PC-9 (cell line): ENCODE data around the gene IFT122. TPM values are rescaled to one million over a fixed set of nuclear protein-coding genes. Genes with fewer than 3 reads are reported as not detected.

Source experiments
- BruUV-seq: library from RNA; stranded (reverse); fragments of 400-500 nt; replicated peaks from 2 replicates; lab custom pipeline; 2021; lab: Mats Ljungman, UMichigan
- CTCF ChIA-PET: fragments of 300-600 bp; sonication (Branson Sonifier 250); formaldehyde crosslinking; loops from one replicate; lab custom pipeline; 2022; ENCODE audit warnings: antibody characterized with exemption; lab: Charles Lee
- POLR2A ChIA-PET: fragments of 300-600 bp; sonication (Branson Sonifier 250); formaldehyde crosslinking; loops from one replicate; lab custom pipeline; 2022; ENCODE audit warnings: antibody characterized with exemption; ENCODE audit not compliant: unreplicated experiment; lab: Charles Lee
- DNase-seq, 2 experiments: peaks; one replicate each; pipeline versions ENCODE4 v3.0.0 to v3.0.0-alpha.2; 2015 to 2022; ENCODE audit warnings: mixed read lengths in 1 of 2
- H2AFZ ChIP-seq: fragments of 200-600 bp; sonication (generic); 2 replicates; pipeline ENCODE4 v1.8.1; 2017; ENCODE audit warnings: antibody characterized with exemption
- H3F3A ChIP-seq: fragments of 200-600 bp; sonication (generic); 2 replicates; pipeline ENCODE4 v1.8.1; 2017; ENCODE audit warnings: antibody characterized with exemption, mild to moderate bottlenecking, low read depth; ENCODE audit not compliant: insufficient read depth
- H3K27ac ChIP-seq: fragments of 200-600 bp; sonication (generic); 2 replicates; pipeline ENCODE4 v1.6.1; 2016; ENCODE audit warnings: mixed run types
- H3K27me3 ChIP-seq: fragments of 200-600 bp; sonication (generic); 2 replicates; pipeline ENCODE4 v1.6.1; 2016; ENCODE audit warnings: low read depth, mixed run types; ENCODE audit not compliant: insufficient read depth
- H3K36me3 ChIP-seq: fragments of 200-600 bp; sonication (generic); 2 replicates; pipeline ENCODE4 v1.6.1; 2016; ENCODE audit warnings: low read depth, mixed run types
- H3K4me1 ChIP-seq: fragments of 200-600 bp; sonication (generic); replicated peaks from 2 replicates; pipeline ENCODE4 v1.6.1; 2016; ENCODE audit warnings: mixed run types; ENCODE audit not compliant: insufficient read depth
- H3K4me2 ChIP-seq: fragments of 200-600 bp; sonication (generic); 2 replicates; pipeline ENCODE4 v1.6.1; 2017; ENCODE audit warnings: mixed run types
- H3K4me3 ChIP-seq: fragments of 200-600 bp; sonication (generic); 2 replicates; pipeline ENCODE4 v1.6.1; 2016; ENCODE audit warnings: mixed run types
- H3K79me2 ChIP-seq: fragments of 200-600 bp; sonication (generic); 2 replicates; pipeline ENCODE4 v1.6.1; 2017; ENCODE audit warnings: low read depth, mixed run types
- H3K9me2 ChIP-seq: fragments of 200-600 bp; sonication (generic); 2 replicates; pipeline ENCODE4 v1.8.1; 2017; ENCODE audit warnings: mild to moderate bottlenecking; ENCODE audit not compliant: insufficient read depth
- H3K9me3 ChIP-seq: fragments of 200-600 bp; sonication (generic); 2 replicates; pipeline ENCODE4 v1.8.1; 2016; ENCODE audit warnings: low read depth; ENCODE audit not compliant: insufficient read depth
- H4K20me1 ChIP-seq: fragments of 200-600 bp; sonication (generic); 2 replicates; pipeline ENCODE4 v1.8.1; 2017; ENCODE audit not compliant: insufficient read depth
- EZH2 ChIP-seq: fragments of 200-600 bp; sonication (generic); IDR thresholded peaks from 2 replicates; pipeline ENCODE4 v1.8.0; 2017; ENCODE audit warnings: antibody characterized with exemption, low read depth
- intact Hi-C: fragments of 100-400 bp; cut with micrococcal nuclease; formaldehyde crosslinking; loops from one replicate; pipeline ENCODE4 v1.10.0; 2022; ENCODE audit not compliant: unreplicated experiment
- total RNA-seq: library from RNA; stranded (reverse); gene quantifications from 2 replicates; pipeline ENCODE4 v1.2.3, GENCODE V29; 2021
- TF ChIP-seq, protein P1 (sequence below): fragments of 200-600 bp; sonication (generic); conservative IDR thresholded peaks from 2 replicates; pipeline ENCODE4 v1.6.1; 2017; ENCODE audit warnings: mixed run types, antibody characterized with exemption, mild to moderate bottlenecking, moderate library complexity

IFT122 gene
- total RNA-seq, 1 experiment from 2014 or later: 55.6 TPM

DNA sequence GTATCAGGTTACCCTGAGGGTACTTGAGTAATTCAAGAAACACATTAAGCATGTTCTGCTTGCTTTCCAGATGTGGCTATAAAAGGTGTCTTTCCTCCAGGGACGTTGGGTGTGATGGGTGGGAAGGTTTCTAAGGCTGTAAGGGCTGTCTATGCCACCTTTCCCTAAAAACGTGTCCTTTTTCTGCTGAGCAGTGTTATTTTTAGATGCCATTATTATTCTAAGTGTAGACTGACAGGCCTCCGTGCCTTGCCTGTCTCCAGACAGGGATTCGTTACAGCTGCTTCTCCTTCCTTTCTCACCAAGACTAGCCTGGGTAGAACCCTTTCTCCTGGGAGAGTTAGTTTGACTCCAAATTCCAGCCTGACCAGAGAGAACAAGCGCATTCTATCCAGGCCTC is 61.6 kb downstream of the IFT122 start:
- BruUV-seq: no TSS peak
- TF ChIP-seq, protein P1, sequence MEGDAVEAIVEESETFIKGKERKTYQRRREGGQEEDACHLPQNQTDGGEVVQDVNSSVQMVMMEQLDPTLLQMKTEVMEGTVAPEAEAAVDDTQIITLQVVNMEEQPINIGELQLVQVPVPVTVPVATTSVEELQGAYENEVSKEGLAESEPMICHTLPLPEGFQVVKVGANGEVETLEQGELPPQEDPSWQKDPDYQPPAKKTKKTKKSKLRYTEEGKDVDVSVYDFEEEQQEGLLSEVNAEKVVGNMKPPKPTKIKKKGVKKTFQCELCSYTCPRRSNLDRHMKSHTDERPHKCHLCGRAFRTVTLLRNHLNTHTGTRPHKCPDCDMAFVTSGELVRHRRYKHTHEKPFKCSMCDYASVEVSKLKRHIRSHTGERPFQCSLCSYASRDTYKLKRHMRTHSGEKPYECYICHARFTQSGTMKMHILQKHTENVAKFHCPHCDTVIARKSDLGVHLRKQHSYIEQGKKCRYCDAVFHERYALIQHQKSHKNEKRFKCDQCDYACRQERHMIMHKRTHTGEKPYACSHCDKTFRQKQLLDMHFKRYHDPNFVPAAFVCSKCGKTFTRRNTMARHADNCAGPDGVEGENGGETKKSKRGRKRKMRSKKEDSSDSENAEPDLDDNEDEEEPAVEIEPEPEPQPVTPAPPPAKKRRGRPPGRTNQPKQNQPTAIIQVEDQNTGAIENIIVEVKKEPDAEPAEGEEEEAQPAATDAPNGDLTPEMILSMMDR: no peak
- no peak for TF ChIP-seq EZH2
- no peak overlapping the region for H3K4me2 ChIP-seq
- peaks cover 5% of the 10 kb centered on the region; the same call in 1 of the 2 replicates for H3F3A ChIP-seq
- POLR2A ChIA-PET: no interaction called here
- H3K36me3 ChIP-seq: no peaks in the 10 kb centered on the region
- no peak for DNase-seq
- no peak overlapping the region for H3K27ac ChIP-seq
- H3K4me1 ChIP-seq: peaks cover 29% of the 10 kb centered on the region
- no peaks in the 10 kb centered on the region for H4K20me1 ChIP-seq
- intact Hi-C loops: no loop called here
- no peaks in the 10 kb centered on the region for H3K79me2 ChIP-seq
- no peak overlapping the region for H2AFZ ChIP-seq
- H3K9me3 ChIP-seq: no peaks in the 10 kb centered on the region
- no peaks in the 10 kb centered on the region for H3K27me3 ChIP-seq
- CTCF ChIA-PET: no interaction called here
- H3K4me3 ChIP-seq: no peak overlapping the region
- H3K9me2 ChIP-seq: no peaks in the 10 kb centered on the region

DNA sequence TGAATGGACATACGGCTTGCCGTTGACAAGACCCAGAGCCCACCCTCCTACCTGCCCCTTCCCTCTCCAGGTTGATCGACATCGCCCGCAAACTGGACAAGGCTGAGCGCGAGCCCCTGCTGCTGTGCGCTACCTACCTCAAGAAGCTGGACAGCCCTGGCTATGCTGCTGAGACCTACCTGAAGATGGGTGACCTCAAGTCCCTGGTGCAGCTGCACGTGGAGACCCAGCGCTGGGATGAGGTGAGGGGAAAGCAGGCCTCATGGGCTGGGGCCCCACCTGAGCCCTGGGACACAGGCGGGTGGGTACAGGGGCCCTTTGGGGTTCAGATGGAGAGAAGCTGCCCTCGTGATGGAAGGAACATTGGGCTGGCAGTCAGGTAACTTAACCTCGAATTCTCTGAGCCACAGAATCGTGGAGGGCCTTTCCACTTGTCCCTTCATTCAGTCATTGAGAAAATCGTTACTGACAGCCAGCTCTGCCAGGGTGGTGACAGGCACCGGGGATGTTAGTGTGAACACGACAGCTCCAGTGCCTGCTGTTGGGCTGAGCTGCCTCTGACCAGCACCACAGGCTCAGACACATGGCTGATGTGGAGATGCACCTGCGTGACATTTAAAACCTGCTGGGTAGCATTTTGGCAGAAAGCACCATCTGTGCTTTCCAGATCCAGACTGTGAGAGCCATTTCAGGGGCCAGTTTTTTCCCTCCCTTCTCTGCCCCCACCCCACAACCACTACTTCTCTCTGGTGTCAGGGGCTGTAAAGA is 62.8 kb downstream of the IFT122 start:
- ChIA-PET CTCF (no interaction called here), POLR2A (no interaction called here)
- Histone ChIP-seq H3K9me2 (no peaks in the 10 kb centered on the region), H3K27me3 (no peaks in the 10 kb centered on the region), H3K27ac (no peak overlapping the region), H3K4me3 (no peak overlapping the region), H3K79me2 (no peaks in the 10 kb centered on the region), H2AFZ (no peak overlapping the region), H3F3A (peaks cover 5% of the 10 kb centered on the region; the same call in 1 of the 2 replicates), H4K20me1 (no peaks in the 10 kb centered on the region), H3K9me3 (no peaks in the 10 kb centered on the region), H3K36me3 (no peaks in the 10 kb centered on the region), H3K4me1 (peaks cover 17% of the 10 kb centered on the region), H3K4me2 (no peak overlapping the region)
- no TSS peak for BruUV-seq
- TF ChIP-seq, protein P1: no peak
- no peak for TF ChIP-seq EZH2
- intact Hi-C loops: no loop called here
- DNase-seq: no peak

DNA sequence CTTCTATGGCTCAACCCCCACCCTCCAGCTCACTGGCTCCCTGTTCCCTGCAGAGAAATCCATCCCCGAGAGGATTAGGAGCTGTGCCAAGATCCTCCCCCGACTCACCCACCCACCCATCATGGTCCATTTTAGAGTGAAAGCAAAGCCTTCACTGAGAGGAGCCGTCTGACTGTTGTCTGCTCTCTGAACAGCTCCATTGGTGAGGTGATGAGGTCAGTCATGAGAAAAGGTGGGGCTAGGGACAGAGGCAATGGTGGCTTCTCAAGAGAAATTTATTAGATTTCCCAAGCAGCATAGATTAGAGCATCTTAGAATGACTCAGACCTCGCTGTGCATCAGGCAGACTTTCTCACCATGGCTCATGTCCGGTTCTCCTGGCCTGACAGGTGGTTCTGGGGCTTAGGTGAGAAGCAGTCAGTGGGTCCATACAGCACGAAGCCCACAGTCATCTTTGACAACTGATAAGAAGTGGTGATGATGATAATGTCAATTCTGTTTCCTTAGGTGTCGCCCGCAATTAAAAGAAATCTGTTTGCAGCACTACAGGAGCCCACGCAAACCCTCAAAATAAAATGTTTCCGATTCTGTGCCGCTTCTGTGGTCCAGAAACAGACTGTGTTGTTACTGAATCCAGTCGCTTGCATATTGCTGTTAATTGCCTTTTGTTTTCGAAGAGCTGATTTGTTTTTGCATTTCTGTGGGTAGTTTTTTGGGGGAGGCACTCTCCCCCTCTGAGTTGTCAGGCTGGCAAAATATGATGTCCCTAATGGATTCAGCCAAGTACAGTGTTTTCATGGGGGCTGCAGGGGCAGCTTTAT is 63.7 kb downstream of the IFT122 start:
- BruUV-seq: no TSS peak
- ChIA-PET CTCF (interaction anchor here (0.6 kb wide), 1 partner anchor 118 kb away, joined by 9 read pairs; no protein-coding TSS in a partner anchor), POLR2A (no interaction called here)
- Histone ChIP-seq H3K79me2 (no peaks in the 10 kb centered on the region), H3K36me3 (no peaks in the 10 kb centered on the region), H3K9me3 (no peaks in the 10 kb centered on the region), H4K20me1 (no peaks in the 10 kb centered on the region), H3K9me2 (no peaks in the 10 kb centered on the region), H3K4me1 (peaks cover 10% of the 10 kb centered on the region), H3K27me3 (no peaks in the 10 kb centered on the region), H3K27ac (no peak overlapping the region), H3K4me3 (no peak overlapping the region), H3K4me2 (no peak overlapping the region), H3F3A (peaks cover 4% of the 10 kb centered on the region; the same call in 1 of the 2 replicates), H2AFZ (no peak overlapping the region)
- no peak for DNase-seq
- no peak for TF ChIP-seq EZH2
- intact Hi-C loops: no loop called here
